Gastroesophageal sphincter (tissue), 4 donors: ENCODE data around the gene DDX54. TPM values are rescaled to one million over a fixed set of nuclear protein-coding genes. Genes with fewer than 3 reads are reported as not detected.

Source experiments
- ATAC-seq: fragments of 150-250 bp; one replicate; pipeline ENCODE4 v1.9.1; 2016; ENCODE audit warnings: mild to moderate bottlenecking, moderate library complexity
- H3K27ac ChIP-seq, 4 donors: fragments of 200-600 bp; sonication (generic) in 3 of 4; 1 replicate in 3 of 4; 2 replicates in 1 of 4; pipeline ENCODE4 v1.5.1; 2016 to 2019
- H3K27me3 ChIP-seq: fragments of 200-600 bp; sonication (generic); one replicate; pipeline ENCODE4 v1.5.1; 2019
- H3K36me3 ChIP-seq, 2 donors: fragments of 200-600 bp; sonication (generic); one replicate each; pipeline ENCODE4 v1.5.1; 2019; ENCODE audit warnings: control low read depth in 1 of 2
- H3K4me1 ChIP-seq, 3 donors: fragments of 200-600 bp; sonication (generic); 1 replicate in 2 of 3; 2 replicates in 1 of 3; pipeline ENCODE4 v1.5.1; 2016 to 2019; ENCODE audit warnings: control low read depth in 2 of 3
- H3K4me3 ChIP-seq, 2 donors: fragments of 200-600 bp; sonication (generic); one replicate each; pipeline ENCODE4 v1.5.1; 2019; ENCODE audit warnings: mild to moderate bottlenecking in 1 of 2, moderate library complexity in 1 of 2
- H3K9me3 ChIP-seq, 3 donors: fragments of 200-600 bp; sonication (generic); one replicate each; pipeline ENCODE4 v1.5.1; 2017 to 2019; ENCODE audit warnings: control low read depth in 2 of 3
- EP300 ChIP-seq: sonication (generic); formaldehyde crosslinking; IDR thresholded peaks from one replicate; pipeline ENCODE4 v1.6.1; 2017; ENCODE audit warnings: antibody characterized with exemption, mild to moderate bottlenecking
- POLR2A ChIP-seq, 2 donors: fragments of 450-650 bp; IDR thresholded peaks; one replicate each; pipeline ENCODE4 v1.6.1; 2017; ENCODE audit warnings: antibody characterized with exemption in 2 of 2, mild to moderate bottlenecking in 2 of 2, moderate library complexity in 1 of 2
- POLR2AphosphoS5 ChIP-seq: sonication (generic); formaldehyde crosslinking; IDR thresholded peaks from one replicate; pipeline ENCODE4 v1.6.1; 2017; ENCODE audit warnings: antibody characterized with exemption
- WGBS, 2 donors: methylation state at CpG; one replicate each; pipeline ENCODE4 v1.1.5; 2018; ENCODE audit warnings: low coverage in 1 of 2; 5-methylcytosine and 5-hydroxymethylcytosine counted together
- total RNA-seq, 4 donors: library from RNA; depleted of rRNA; stranded (reverse); fragments of >200 nt; gene quantifications; one replicate each; pipeline ENCODE4 v1.1.0, GENCODE V29; 2016
- TF ChIP-seq, protein P1 (sequence below), 4 experiments: fragments of 200-600 bp in 2 of 4; fragments of 450-650 bp in 2 of 4; sonication (generic) in 1 of 4; IDR thresholded peaks; one replicate each; pipeline ENCODE4 v1.5.1; 2017 to 2019; ENCODE audit warnings: antibody characterized with exemption in 4 of 4, mild to moderate bottlenecking in 2 of 4, moderate library complexity in 2 of 4

Gene DDX54
- total RNA-seq, 4 donors from 2014 or later, result 38.0 to 60.4 (median 53.3) TPM

- Histone ChIP-seq H3K4me3 (peak overlapping the region in 1 of 2 donors; percentile 99), H3K36me3 (peaks cover 0 to 32% of the 10 kb centered on the region in 2 donors), H3K27me3 (no peaks in the 10 kb centered on the region), H3K4me1 (peaks cover 0 to 50% (median 21%) of the 10 kb centered on the region in 3 donors), H3K27ac (peak overlapping the region in 3 of 4 donors; percentile 95 to 98 (median 98)), H3K9me3 (no peaks in the 10 kb centered on the region)
- WGBS, 2 donors, result 100% methylated on average over 1 of the region's 16 CpGs; no CpG with 5 or more reads in 1 of the 2 donors
- ATAC-seq, result no peak
- TF ChIP-seq, protein P1, sequence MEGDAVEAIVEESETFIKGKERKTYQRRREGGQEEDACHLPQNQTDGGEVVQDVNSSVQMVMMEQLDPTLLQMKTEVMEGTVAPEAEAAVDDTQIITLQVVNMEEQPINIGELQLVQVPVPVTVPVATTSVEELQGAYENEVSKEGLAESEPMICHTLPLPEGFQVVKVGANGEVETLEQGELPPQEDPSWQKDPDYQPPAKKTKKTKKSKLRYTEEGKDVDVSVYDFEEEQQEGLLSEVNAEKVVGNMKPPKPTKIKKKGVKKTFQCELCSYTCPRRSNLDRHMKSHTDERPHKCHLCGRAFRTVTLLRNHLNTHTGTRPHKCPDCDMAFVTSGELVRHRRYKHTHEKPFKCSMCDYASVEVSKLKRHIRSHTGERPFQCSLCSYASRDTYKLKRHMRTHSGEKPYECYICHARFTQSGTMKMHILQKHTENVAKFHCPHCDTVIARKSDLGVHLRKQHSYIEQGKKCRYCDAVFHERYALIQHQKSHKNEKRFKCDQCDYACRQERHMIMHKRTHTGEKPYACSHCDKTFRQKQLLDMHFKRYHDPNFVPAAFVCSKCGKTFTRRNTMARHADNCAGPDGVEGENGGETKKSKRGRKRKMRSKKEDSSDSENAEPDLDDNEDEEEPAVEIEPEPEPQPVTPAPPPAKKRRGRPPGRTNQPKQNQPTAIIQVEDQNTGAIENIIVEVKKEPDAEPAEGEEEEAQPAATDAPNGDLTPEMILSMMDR (IDR thresholded peaks at IDR 0.05), result no peak
- no peak for TF ChIP-seq POLR2A (IDR thresholded peaks at IDR 0.05)
- TF ChIP-seq POLR2AphosphoS5, result no peak
- TF ChIP-seq EP300, result no peak
Observed at GRCh38 chr12:113186666-113187325, 1.5 kb upstream of the DDX54 start.

DNA sequence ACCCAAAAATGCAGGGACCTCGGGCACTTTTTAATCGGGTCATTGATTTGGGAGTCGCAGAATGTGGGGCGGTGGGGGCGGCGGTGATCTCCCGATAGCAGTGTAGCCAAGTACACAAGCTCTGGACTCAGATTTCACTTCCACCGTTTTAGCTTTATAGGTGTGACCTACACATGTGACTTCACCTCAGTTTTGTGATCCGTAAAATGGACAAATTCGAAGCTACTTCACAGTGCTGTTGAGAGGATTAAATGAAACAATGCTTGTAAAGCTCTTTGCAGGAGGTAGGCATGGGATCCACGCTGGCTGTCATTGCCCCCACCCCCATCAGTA lies 721 bp upstream of the DDX54 start:
- Histone ChIP-seq H3K4me3 (peak overlapping the region; percentile 72 to 99), H3K36me3 (peaks cover 0 to 26% of the 10 kb centered on the region in 2 donors), H3K27ac (peak overlapping the region; percentile 83 to 98 (median 96)), H3K27me3 (no peaks in the 10 kb centered on the region), H3K4me1 (peaks cover 0 to 50% (median 21%) of the 10 kb centered on the region in 3 donors), H3K9me3 (no peaks in the 10 kb centered on the region)
- no peak for ATAC-seq
- no peak for TF ChIP-seq POLR2A (IDR thresholded peaks at IDR 0.05)
- TF ChIP-seq EP300, result no peak
- no peak for TF ChIP-seq POLR2AphosphoS5
- TF ChIP-seq, protein P1 (IDR thresholded peaks at IDR 0.05), result no peak
- 12% methylated on average over 6 of the region's 11 CpGs; no CpG with 5 or more reads in 1 of the 2 donors for WGBS, 2 donors

GRCh38 chr12:113184900-113185179 lies 438 bp downstream of the DDX54 start:
- peak; percentile 94 for ATAC-seq
- H3K9me3 ChIP-seq, result no peaks in the 10 kb centered on the region
- H3K27ac ChIP-seq, result peak overlapping the region; percentile 83 to 98 (median 96)
- peaks cover 0 to 50% (median 21%) of the 10 kb centered on the region in 3 donors for H3K4me1 ChIP-seq
- peaks cover 0 to 29% of the 10 kb centered on the region in 2 donors for H3K36me3 ChIP-seq
- H3K27me3 ChIP-seq, result no peaks in the 10 kb centered on the region
- peak overlapping the region; percentile 72 to 99 for H3K4me3 ChIP-seq
- TF ChIP-seq, protein P1 (IDR thresholded peaks at IDR 0.05), result no peak
- TF ChIP-seq EP300, result no peak
- peak; percentile 29 for TF ChIP-seq POLR2AphosphoS5
- TF ChIP-seq POLR2A (IDR thresholded peaks at IDR 0.05), result no peak
- WGBS, 2 donors, result 0% methylated on average over 2 to 9 of the region's 20 CpGs

DNA sequence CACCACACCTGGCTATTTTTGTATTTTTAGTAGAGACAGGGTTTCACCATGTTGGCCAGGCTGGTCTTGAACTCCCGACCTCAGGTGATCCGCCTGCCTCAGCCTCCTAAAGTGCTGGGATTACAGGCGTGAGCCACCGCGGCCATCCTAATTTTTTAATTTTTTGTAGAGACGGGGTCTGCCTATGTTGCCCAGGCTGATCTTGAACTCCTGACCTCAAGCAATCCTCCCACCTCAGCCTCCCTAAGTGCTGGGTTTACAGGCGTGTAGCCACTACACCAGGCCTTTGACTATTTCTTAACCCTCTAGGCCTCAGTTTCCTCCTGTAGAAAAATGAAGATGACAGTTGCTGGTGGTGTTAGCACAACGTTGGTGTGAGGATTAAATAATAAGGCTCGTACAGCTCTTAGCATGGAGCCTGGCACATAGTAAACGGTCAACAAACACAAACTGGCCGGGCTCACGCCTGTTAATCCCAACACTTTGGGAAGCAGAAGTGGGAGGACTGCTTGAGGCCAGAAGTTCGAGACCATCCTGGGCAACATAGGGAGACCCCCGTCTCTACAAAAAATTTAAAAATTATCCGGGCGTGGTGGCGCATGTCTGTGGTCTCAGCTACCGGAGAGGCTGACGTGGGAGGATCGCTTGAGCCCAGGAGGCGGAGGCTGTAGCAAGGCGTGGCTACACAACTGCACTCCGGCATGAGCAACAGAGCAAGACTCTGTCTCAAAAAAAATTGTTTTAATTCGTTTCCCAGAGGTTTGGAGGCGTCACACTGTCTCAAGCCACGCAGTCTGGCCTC lies 979 bp downstream of the DDX54 start:
- Histone ChIP-seq H3K4me1 (peaks cover 0 to 50% (median 21%) of the 10 kb centered on the region in 3 donors), H3K4me3 (peak overlapping the region; percentile 72 to 99), H3K27ac (peak overlapping the region in 3 of 4 donors; percentile 95 to 98 (median 98)), H3K27me3 (no peaks in the 10 kb centered on the region), H3K36me3 (peaks cover 0 to 30% of the 10 kb centered on the region in 2 donors), H3K9me3 (no peaks in the 10 kb centered on the region)
- ATAC-seq, result peak; percentile 64
- 20 to 49% methylated on average over 13 to 19 of the region's 26 CpGs for WGBS, 2 donors
- TF ChIP-seq EP300 (no peak), POLR2A (IDR thresholded peaks at IDR 0.05) (no peak), POLR2AphosphoS5 (no peak)
- TF ChIP-seq, protein P1 (IDR thresholded peaks at IDR 0.05), result no peak
